GM19467 (cell line): ENCODE data around the gene PHLDA2.
"Not testable (repeated sequence)": the region's sequence is repeated elsewhere in the genome, so short reads cannot be mapped to it uniquely, and the experiment has no call there.

Experiments used
- ATAC-seq: cut with Tn5 transposase; IDR thresholded peaks from one replicate; pipeline ENCODE4 v1.9.1; 2021; ENCODE audit warnings: mild to moderate bottlenecking, moderate library complexity; ENCODE audit not compliant: unreplicated experiment

The PHLDA2 gene

DNA sequence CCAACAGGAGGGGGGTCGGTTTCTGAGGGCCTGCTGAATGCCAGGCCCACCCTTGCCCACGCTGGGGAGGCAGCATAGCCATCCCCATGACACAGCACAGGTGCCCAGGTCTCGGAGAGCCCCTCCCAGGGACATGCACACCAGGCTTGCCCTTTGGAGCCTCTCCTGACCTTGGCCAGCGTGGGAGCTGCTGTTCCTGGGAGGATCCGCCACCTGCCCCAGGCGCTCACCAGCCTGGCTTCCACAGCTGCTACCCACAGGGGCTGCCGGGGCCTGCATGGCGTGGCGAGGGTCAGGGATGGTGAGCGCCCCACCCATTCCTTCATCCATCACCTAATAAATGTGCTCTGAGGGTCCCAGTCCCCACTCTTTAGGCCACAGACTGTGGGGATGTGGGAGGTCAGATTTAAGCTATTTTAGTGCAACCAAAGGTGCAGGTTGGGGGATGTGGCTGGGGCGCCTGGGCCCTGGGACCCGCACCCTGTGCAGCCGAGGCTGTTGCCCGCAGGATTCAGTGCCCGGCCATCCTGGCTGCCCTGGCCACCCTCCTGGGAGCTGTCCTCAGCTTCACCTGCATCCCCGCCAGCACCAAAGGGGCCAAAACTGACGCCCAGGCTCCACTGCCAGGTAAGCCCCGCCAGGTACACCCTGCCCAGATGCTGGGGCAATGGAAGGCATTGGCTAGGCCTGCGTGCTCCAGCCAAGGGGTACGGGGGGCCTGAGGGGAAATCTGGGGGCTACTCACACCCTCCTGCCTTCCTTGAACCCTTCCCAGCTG, 12.9 kb downstream of the PHLDA2 start:
- ATAC-seq: no peak

DNA sequence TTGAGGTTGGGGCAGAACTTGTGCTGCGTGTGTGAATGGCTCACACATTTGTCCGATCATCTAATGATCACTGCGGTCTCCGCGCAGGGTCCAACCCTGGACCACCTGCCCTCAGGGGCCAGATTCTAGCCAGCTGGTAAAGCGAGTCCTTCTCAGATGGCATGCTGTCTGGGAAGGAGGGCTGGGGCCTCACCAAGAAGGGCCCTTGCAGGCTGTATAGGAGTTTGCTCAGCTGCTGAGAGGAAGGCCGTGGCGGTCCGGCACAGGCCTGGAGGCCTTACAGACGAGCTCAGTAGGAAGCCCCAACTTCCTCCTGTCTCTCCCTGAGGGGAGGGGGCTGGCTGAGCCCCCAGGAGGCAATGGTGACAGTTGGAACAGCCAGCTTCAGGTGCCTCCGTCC, 13.7 kb downstream of the PHLDA2 start:
- ATAC-seq: no peak

DNA sequence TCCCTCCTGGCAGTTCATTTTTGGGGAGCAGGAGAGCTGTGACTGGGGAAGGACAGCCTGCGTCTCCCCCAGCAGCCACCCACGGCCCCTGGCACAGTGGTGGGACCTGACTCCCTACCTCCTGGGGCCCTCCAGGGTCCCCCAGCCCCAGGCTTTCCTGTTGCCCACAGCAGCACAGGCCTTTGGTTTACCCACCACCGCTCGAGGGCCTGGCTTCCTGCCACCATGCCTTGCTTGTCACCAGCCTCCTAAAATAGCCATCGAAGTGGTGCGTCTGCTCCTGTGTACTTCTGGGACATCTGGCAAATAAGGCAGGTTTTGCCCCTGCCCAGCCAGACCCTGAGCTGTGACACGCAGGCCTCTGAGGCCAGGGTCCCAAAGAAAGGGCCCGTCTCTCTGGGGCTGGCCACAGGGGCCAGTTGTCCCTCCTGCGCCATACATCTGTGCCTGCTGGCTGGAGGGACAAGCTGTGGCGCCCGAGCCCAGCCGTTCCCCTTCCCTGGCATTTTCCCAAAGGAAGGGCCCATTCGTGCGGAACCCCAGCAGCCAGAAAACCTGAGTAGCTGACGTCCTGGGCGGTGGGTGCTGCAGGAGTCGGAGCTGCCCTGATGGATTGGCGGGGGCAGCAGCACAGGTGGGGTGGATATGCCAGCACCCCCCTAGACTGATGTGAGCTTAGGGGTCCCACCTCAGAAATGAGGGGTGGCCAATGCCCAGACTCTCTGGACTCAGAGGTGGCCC, 14.6 kb downstream of the PHLDA2 start:
- ATAC-seq: no peak

- ATAC-seq: no peak
These were observed 15.4 kb downstream of the PHLDA2 start for GRCh38 chr11:2913776-2914175.

DNA sequence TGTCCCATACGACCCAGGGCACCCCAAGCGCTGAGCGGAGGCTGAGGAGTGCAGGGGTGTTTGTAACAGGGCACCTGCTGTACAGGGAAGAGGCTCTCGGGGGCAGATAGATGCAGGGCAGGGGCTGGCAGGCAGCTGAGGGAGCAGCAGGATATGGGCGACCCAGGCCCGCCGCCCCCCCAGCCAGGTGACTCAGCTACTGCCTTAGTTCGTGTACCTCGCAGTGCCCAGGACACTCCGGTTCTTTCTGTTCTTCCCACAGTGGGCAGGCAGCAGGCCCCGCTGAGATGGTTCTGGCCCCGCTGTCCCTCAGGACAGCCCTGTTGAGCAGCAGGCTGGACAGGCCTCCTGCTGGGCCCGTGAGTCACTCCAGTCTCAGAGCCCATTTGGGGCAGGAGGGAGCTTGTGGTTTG, 16.2 kb downstream of the PHLDA2 start:
- ATAC-seq: no peak

GRCh38 chr11:2912498-2912897, 16.7 kb downstream of the PHLDA2 start:
- no peak for ATAC-seq

- no peak for ATAC-seq
These were observed 17.3 kb downstream of the PHLDA2 start for GRCh38 chr11:2911785-2912391.

DNA sequence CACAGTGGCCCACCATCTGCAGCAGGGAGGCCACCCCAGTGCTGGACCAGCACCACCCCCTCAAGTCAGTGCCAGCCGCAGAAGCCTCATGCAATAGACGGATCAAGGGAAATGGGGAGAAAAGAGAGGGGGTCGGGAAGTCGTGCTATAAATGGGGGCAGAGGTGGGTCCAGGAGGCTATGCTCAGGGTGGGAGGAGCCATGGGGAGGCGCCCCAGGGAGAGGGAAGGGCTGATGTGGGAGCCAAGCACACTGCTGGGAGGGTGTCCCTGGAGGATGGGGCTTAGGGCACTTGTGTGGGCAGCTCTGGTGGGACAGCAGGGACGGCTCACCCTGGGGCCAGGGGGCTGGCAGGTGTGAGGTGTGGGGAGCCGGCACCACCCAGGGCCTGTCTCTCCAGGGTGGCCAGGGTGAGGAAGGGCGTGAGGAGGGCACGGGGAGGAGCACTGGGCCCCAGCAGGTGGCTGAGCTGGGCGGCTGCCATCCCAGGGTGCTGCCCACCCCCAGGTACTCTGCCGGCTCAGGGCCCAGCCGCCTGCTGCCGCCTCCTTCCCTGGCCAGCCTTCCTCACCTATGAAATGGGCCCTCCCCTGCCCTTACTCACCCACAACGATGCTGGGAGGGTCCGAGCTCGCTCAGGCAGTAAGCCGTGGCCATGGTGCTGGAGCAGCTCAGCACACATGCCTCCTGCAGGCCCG, 18.0 kb downstream of the PHLDA2 start:
- no peak for ATAC-seq

- no peak for ATAC-seq
These were observed 18.7 kb downstream of the PHLDA2 start for GRCh38 chr11:2910401-2910955.

DNA sequence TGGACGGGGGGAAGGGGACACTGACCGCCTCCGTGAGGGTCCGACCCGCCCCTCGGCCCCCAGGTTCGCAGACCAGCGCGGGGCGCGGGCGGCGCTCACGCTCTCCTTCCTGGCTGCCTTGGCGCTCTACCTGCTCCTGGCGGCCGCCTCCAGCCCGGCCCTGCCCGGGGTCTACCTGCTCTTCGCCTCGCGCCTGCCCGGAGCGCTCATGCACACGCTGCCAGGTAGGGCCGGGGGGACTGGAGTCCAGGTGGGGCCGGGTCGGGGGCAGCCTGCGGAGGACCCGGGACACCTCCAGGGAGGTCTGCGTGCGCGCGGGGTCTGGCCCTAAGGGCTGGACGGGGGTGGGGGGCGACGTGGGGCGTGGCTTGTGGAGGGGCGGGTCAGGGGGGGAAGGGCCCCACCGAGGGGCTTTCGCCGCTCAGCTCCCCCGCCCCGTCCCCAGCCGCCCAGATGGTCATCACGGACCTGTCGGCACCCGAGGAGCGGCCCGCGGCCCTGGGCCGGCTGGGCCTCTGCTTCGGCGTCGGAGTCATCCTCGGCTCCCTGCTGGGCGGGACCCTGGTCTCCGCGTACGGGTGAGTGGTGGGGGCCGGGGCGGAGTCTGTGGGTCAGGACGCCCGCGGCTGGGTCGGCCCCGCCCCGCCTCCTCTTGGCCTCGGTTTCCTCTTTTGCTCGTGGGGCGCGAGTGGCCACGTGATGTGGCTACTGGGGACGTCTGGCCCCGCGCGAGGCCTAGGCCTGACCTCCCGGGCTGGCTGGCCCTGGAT, 19.9 kb downstream of the PHLDA2 start:
- no peak for ATAC-seq

DNA sequence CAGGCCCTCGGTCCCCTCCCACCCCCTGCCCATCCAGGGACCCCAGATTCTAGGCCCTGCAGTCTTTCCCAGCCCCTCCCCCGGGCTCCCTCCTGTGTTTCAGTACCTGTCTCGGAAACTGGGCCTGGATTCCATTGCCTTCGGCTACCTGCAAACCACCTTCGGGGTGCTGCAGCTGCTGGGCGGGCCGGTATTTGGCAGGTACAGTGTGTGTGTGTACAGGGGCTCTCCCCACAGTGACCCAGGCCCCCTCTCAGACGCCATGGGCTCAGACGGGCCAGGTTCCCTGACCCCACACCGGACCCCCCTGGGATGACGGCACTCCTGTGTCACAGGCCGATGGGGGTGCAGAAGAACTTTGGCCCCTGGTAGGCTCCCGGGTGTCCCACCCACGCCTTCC, 21.1 kb downstream of the PHLDA2 start:
- ATAC-seq: no peak

DNA sequence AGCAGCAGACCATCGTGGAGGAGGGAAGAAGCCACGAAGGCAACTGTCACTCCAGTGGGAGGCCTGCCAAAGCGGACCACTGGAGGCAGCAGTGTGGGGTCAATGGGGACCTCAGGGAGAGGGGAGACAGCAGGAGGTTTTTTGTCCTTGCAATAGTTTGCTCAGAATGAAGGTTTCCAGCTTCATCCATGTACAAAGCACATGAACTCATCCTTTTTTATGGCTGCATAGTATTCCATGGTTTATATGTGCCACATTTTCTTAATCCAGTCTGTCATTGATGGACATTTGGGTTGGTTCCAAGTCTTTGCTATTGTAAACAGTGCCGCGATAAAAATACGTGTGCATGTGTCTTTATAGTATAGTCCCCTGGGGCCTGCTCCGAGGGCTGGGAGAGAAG, 23.9 kb downstream of the PHLDA2 start:
- ATAC-seq: not testable (repeated sequence)

DNA sequence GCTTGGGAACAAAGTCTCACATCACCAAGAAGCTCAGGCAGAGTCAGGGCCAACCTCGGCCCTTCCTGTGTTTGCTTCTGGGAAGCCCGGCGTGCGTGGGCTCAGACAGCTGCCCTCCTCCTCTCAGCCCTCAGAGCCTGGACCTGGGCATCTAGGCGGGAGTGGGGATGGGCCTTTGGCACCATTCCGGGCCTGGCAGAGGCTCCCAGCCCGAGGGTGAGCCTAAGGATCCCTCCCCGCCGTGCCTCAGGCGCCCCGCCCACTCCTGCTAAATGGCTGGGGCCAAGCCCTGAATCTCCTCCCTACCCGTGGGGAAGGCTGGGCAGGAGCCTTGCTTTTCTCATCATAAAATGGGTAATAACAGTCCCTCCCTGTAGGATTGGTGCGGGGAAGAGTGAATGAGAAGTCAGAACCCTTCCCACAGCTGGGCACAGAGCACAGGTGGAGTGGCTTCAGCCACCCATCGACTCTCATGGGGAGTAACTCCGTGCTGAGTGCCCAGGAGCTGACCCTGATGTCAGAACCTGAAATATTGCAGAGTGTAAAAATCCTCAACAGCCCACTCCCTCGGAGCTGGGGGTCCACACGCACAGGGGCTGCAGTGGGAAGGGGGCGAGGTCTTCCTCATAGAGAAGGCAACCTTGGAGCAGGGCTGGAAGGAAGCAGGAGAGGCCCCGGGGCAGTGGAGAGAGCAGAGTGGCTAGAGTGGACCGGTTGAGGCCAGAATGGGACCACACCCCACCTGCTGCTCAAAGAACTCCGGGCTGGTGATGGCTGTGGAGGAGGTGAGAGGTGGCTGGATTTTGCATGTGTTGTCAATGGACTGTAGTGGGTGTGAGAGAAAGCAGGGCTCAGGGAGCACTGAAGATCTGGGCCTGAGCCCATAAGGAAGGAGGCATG, 24.8 kb downstream of the PHLDA2 start:
- no peak for ATAC-seq

DNA sequence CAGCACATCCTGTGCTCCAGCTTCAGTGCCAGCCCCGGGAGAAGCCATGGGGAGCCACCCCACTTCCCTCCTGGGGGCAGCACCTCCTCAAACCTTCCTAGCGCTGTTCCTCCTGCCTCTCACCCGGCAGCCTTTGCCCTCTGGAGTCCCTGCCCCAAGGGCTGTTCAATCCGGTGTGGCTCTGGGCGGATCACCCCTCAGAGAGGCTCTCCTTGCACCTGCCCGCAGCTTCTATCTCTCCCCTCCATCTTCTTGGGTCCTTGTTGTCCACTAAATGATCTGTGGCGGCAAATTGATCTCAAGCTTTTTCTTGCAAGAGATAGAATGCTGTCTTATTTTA, 25.6 kb downstream of the PHLDA2 start:
- ATAC-seq: no peak

DNA sequence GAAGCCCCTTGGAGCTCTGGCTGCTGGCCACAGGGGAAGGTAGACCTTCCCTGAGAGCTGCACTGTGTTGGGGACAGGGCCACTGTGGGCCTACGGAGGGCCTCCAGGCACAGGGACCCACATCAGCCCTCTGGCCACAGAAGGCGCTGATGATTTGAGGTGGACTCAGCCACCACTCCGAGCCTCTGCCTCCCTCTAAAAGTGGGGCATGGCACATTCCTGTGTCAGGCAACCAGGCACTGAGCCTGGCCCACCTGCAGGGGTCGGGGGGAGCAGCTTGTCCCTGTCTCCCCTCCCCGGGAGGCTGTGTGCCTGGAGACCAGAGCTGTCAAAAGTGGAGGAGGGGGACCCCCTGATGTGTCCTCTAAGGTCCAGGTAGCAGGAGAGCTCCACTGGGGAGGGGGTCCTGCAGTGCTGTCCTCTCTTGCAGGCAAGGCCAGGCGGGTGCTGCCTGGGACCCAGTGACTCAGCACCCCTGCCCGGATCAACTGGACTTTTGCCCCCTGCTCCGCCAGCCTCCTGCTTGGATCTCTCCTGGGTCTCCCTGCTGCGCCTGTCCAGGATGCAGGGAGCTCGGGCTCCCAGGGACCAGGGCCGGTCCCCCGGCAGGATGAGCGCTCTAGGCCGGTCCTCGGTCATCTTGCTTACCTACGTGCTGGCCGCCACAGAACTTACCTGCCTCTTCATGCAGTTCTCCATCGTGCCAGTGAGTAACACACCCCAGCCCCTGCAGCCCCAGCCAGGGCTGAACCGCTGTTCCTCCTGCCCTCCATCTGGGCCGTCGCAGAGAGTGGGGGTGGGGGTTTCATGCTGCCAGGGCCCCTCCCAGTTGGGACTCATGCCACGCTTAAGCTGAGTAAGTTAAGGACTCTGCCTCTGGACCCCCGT, 26.2 kb downstream of the PHLDA2 start:
- no peak for ATAC-seq

- peak; percentile 95 for ATAC-seq
These were observed 27.1 kb downstream of the PHLDA2 start for GRCh38 chr11:2901854-2902783.

DNA sequence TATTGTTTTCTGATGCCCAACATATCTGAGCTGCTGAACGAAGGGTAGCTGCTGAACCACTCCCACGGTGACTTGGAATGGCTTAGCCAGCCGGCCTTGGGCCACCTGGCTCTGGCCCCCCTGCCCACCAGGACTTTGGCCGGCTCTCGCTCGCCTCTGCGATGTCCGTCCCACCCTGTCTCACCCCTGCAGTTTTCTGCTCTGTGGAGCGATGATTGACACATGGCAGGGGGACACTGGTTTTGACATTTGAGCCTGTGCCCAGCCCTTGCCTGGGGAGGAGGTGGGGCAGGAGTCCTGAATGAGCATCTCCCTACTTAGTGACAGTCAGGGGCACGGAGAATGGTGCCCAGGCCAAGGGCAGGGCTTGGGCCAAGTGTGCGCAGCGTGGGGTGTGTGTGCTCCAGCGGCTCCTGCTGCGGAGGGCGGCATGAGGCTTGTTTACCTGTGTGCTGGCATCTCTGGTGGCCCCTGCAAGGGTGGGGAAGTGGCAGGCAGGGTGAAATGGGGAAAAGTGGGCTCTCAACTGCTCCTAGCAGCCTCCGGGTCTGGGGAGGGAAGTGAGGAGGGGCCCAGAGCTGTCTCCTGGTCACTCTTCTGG, 27.9 kb downstream of the PHLDA2 start:
- no peak for ATAC-seq
